ENCODE data around the gene ZNF700. TPM values are rescaled to one million over a fixed set of nuclear protein-coding genes. Genes with fewer than 3 reads are reported as not detected.

ZNF700 gene
- total and polyA plus RNA-seq, 4 experiments from 2014 or later, result 3.2 to 25.6 (median 15.2) TPM

Other genes with a start within 250 kb of the ZNF700 start
- gene ZNF823, start 186.2 kb upstream of the ZNF700 start, total RNA-seq, result 1 to 10 TPM; 4.6 to 5.4 TPM
- 1 to 10 TPM in 1 of 2 donors, under 1 TPM in 1; 0.92 to 5.3 TPM for gene ZNF823, start 186.2 kb upstream of the ZNF700 start, polyA plus RNA-seq
- 10 to 100 TPM; 19.6 to 21.5 TPM for gene ZNF441, start 158.1 kb upstream of the ZNF700 start, total RNA-seq
- gene ZNF441, start 158.1 kb upstream of the ZNF700 start, polyA plus RNA-seq, result 1 to 10 TPM; 2.3 to 6.3 TPM
- gene ZNF491, start 126.6 kb upstream of the ZNF700 start, total RNA-seq, result 1 to 10 TPM; 2.0 to 3.0 TPM
- under 1 TPM in 1 of 2 donors, not detected in 1; 0.34 TPM for gene ZNF491, start 126.6 kb upstream of the ZNF700 start, polyA plus RNA-seq
- 10 to 100 TPM; 18.0 to 18.5 TPM for gene ZNF440, start 110.8 kb upstream of the ZNF700 start, total RNA-seq
- 1 to 10 TPM; 1.8 to 3.7 TPM for gene ZNF440, start 110.8 kb upstream of the ZNF700 start, polyA plus RNA-seq
- gene ZNF439, start 76.4 kb upstream of the ZNF700 start, total RNA-seq, result 10 to 100 TPM; 16.9 to 17.7 TPM
- 1 to 10 TPM in 1 of 2 donors, under 1 TPM in 1; 0.72 to 5.6 TPM for gene ZNF439, start 76.4 kb upstream of the ZNF700 start, polyA plus RNA-seq
- gene ZNF69, start 37.3 kb upstream of the ZNF700 start, total RNA-seq, result 1 to 10 TPM; 7.5 to 8.5 TPM
- 1 to 10 TPM in 1 of 2 donors, under 1 TPM in 1; 0.57 to 3.1 TPM for gene ZNF69, start 37.3 kb upstream of the ZNF700 start, polyA plus RNA-seq
- gene ZNF763, start 39.9 kb downstream of the ZNF700 start, total RNA-seq, result 10 to 100 TPM; 14.3 to 16.4 TPM
- gene ZNF763, start 39.9 kb downstream of the ZNF700 start, polyA plus RNA-seq, result 1 to 10 TPM; 2.6 to 3.7 TPM
- gene ZNF433, start 110.6 kb downstream of the ZNF700 start, total RNA-seq, result under 1 TPM; 0.38 to 0.44 TPM
- gene ZNF433, start 110.6 kb downstream of the ZNF700 start, polyA plus RNA-seq, result 1 to 10 TPM in 1 of 2 donors, under 1 TPM in 1; 0.98 to 2.2 TPM
- not detected for gene ZNF878, start 127.9 kb downstream of the ZNF700 start, total RNA-seq
- not detected for gene ZNF878, start 127.9 kb downstream of the ZNF700 start, polyA plus RNA-seq
- gene ZNF844, start 139.6 kb downstream of the ZNF700 start, total RNA-seq, result 1 to 10 TPM; 8.8 to 9.8 TPM
- 1 to 10 TPM; 2.3 to 3.2 TPM for gene ZNF844, start 139.6 kb downstream of the ZNF700 start, polyA plus RNA-seq
- gene ZNF20, start 215.2 kb downstream of the ZNF700 start, total RNA-seq, result 1 to 10 TPM; 4.0 to 7.4 TPM
- 1 to 10 TPM; 1.6 to 2.2 TPM for gene ZNF20, start 215.2 kb downstream of the ZNF700 start, polyA plus RNA-seq
- gene ZNF625, start 231.6 kb downstream of the ZNF700 start, total RNA-seq, result 1 to 10 TPM; 2.1 to 2.6 TPM
- gene ZNF625, start 231.6 kb downstream of the ZNF700 start, polyA plus RNA-seq, result under 1 TPM in 1 of 2 donors, not detected in 1; 0.52 TPM
- gene ZNF136, start 238.0 kb downstream of the ZNF700 start, total RNA-seq, result 10 to 100 TPM; 26.9 to 32.8 TPM
- gene ZNF136, start 238.0 kb downstream of the ZNF700 start, polyA plus RNA-seq, result 10 to 100 TPM; 17.0 to 18.5 TPM